Stimulated activated CD4-positive, alpha-beta T cell treated with anti-CD3 and anti-CD28 coated beads, Interleukin-2, amount 100 ng/mL, for 4 hours (primary cell): ENCODE results near the gene NUP50.

Source experiments
- DNase-seq: peaks from one replicate; pipeline ENCODE4 v3.0.0-alpha.2; 2020; ENCODE audit warnings: low read depth

NUP50 gene

GRCh38 chr22:45228401-45228754 is 64.7 kb downstream of the NUP50 start:
- DNase-seq: no peak

DNA sequence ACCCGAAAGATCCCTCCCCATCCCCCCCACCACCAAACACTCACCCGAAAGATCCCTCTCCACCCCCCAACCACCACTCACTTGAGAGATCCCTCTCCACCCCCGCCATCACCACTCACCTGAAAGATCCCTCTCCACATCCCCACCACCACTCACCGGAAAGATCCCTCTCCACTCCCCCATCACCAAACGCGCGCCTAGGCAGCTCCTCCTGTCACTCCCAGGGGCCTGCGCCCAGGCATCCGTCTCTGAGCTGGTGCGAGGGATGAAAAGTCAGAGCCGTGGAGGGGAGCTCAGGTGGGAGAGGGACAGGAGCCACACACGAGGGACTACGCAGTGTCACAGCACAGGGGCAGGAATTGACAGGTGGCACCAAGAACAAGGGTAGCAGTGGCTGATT is 65.5 kb downstream of the NUP50 start:
- no peak for DNase-seq

DNA sequence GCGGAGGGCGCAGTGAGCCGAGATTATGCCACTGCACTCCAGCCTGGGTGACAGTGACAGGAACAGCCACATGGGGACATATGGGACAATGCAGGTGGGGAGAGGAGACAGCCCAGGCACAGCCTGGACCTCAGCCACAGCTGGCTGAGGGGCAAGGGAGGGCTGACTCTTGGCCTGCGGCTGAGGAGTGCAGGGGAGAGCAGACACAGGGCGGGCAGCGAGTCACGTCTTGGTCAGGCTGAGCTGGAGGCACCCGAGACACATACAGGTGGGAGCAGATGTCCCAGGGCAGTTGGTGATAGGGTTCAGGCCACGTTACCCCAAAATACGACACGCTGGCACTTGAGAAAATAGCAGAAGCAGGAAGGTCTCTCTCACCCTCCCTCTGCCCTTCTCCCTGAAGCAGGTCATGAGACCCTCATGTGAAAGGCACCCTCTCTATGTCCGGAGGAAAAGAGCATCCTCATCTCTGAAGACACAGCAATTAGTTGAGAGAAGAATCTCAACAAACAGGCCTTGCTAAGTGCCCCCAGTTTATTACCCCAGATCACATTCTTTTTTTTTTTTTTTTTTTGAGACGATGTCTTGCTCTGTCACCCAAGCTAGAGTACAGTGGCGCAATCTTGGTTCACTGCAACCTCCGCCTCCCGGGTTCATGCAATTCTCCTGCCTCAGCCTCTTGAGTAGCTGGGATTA is 66.4 kb downstream of the NUP50 start:
- DNase-seq: no peak

DNA sequence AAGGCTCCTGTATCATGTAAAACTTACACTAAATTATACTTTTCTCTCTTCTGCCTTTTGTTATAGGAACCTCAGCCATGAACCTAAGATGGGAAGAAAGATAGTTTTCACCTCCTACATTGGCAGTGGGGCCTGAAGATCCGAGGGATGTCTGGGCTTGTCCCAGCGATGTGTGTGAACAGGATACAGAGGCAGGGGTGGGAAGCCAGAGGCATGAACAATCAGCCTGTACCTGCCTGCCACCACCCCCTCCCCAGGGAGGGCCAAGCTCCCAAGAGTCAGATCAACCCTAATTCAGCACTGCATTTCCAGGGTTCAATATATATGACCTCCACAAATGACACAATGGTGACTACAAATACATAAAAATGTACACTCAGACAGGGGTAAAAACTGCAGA is 67.6 kb downstream of the NUP50 start:
- no peak for DNase-seq

DNA sequence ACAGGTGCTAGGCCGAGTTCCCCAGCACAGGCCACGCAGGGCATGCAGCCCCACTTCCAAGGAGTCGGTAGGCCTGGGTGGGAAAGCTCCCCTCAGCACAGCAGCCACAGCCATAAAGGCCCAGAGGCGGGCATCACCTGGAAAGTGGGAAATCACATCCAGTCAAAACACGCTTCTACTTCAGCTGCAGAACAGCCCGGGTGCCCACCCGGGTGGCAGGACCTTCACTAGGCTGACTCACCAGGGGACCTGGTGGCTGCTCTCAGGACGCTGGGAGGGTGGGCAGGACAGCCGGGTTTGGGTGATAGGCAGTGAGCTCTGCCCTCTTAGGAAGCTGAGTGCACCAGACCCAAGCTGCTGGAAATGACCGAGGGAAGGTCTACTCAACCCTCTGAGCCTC is 69.7 kb downstream of the NUP50 start:
- DNase-seq: no peak

- DNase-seq: no peak
These were observed 70.1 kb downstream of the NUP50 start for GRCh38 chr22:45233827-45234226.

DNA sequence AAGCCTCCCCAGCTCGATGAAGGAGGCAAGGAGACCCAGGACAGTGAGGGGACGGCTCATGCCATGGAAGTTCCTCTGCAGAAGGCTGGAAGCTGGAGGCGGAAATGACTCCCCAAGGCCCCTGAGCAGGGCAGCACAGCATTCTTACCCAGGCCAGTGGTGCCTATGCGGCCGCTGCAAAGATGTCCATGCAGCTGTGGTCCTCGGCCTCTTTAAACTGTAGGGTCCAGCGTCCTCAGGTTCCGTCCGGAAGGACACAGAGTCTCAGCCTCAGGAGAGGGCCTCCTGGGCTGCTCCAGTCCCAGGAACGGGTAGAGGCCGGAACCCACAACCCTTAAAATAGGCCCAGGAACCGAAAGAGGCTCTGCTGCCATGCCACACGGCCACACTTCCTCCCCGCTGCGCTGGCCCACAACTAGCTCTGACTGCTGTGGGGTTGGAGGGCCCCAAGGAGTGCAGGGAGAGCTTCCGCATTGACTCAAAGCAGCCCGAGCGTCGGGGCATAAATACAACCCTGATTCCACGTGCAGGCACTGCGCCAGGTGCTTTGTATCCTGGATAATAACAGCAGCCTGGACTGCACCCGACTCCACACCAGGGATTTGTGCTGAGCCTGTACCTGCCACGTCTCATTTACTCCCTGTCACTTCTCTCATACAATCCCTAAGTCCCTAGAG is 71.5 kb downstream of the NUP50 start:
- no peak for DNase-seq

DNA sequence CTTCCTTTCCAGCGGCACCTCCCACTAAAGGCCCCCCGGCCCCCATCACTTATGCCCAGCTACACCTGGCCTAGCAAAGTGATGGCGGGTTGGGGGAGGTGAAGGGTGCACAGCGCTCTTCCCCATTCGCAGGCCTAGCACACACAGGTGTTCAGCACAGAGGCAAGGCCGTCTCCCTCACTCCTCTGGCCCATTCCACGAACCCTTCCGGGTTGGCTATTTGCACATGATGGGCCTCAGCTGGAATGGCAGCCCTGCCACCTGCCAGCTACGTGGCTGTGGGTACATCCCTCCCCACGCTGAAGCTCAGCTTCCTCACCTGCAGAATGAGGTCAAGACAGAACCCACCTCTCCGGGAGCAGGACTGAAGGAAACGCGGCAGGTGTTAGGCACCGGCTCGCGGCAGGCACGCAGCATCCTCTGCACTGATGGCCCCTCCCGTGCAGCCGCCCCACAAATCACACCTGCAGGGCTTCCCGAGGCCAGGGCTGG is 72.2 kb downstream of the NUP50 start:
- no peak for DNase-seq

DNA sequence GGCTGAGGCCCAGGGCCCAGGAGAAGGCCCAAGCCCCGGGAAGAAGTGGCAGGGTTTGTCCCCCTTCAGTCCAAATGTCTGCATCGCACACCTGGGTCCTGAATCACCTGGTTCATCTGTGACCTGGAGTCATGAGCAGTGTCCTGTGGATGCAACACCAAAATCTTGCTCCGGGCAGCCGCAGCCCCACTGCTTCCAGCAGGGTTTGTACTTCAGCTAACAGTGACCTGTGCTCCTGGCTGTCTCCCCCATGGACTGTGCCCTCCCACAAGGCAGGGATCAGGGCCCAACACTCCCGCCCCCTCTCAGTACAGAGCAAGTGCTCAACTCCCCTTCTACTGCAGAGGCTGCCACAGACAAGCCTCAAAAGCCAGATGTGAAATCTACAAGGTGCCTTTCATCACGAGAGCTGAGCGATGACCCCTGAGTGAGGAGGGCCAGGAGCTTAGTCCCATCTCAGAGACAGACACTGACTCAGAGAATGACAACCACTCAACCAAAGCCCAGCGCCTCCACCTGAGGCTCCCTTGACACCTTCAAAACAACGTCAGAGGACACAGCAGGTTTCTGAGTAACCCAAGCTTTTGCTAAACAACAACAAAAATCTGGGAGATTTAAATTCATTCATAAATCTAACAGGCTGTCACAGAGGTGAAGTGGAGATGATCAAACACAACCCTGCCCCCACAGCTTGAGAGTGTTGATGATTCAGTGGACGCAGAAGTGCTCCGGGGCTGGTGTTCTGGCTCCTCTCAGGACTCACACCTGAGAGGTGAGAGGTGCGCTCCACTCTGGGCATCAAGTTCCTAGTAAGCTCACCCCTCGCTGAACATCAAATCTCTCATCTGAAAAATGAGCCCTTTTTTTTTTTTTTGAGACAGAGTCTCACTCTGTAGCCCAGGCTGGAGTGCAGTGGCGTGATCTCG is 73.6 kb downstream of the NUP50 start:
- no peak for DNase-seq
